ENCODE results near the gene EN2.

EN2 gene

GRCh38 chr7:155464948-155465739 is 7.2 kb downstream of the EN2 start:
- Histone ChIP-seq H3K4me3 (ENCODE audit: low read length in 2 of 2) (no peak overlapping the region), H3K9ac (ENCODE audit: low read depth in 1 of 2, low read length in 2 of 2) (no peak overlapping the region), H3K36me3 (ENCODE audit: control insufficient read depth in 2 of 2, insufficient read depth in 2 of 2, low read length in 2 of 2) (no peaks in the 10 kb centered on the region), H3K9me3 (ENCODE audit: control insufficient read depth in 2 of 2, low read length in 2 of 2) (no peaks in the 10 kb centered on the region), H3K27ac (ENCODE audit: low read depth in 2 of 2, low read length in 2 of 2) (no peak overlapping the region), H3K27me3 (ENCODE audit: control insufficient read depth in 2 of 2, insufficient read depth in 2 of 2, low read length in 2 of 2) (peaks cover 81 to 90% of the 10 kb centered on the region in 2 donors), H3K4me1 (ENCODE audit: control insufficient read depth in 2 of 2, insufficient read depth in 2 of 2, low read length in 2 of 2) (no peaks in the 10 kb centered on the region)

- no peak overlapping the region for H3K9ac ChIP-seq (ENCODE audit: low read depth in 1 of 2, low read length in 2 of 2)
- H3K4me3 ChIP-seq (ENCODE audit: low read length in 2 of 2): no peak overlapping the region
Observed at GRCh38 chr7:155465761-155466141, 7.8 kb downstream of the EN2 start.

GRCh38 chr7:155466142-155466813 is 8.3 kb downstream of the EN2 start:
- Histone ChIP-seq H3K4me3 (ENCODE audit: low read length in 2 of 2) (no peak overlapping the region), H3K9ac (ENCODE audit: low read depth in 1 of 2, low read length in 2 of 2) (no peak overlapping the region), H3K36me3 (ENCODE audit: control insufficient read depth in 2 of 2, insufficient read depth in 2 of 2, low read length in 2 of 2) (no peaks in the 10 kb centered on the region), H3K4me1 (ENCODE audit: control insufficient read depth in 2 of 2, insufficient read depth in 2 of 2, low read length in 2 of 2) (no peaks in the 10 kb centered on the region), H3K27me3 (ENCODE audit: control insufficient read depth in 2 of 2, insufficient read depth in 2 of 2, low read length in 2 of 2) (peaks cover 80 to 86% of the 10 kb centered on the region in 2 donors), H3K9me3 (ENCODE audit: control insufficient read depth in 2 of 2, low read length in 2 of 2) (no peaks in the 10 kb centered on the region), H3K27ac (ENCODE audit: low read depth in 2 of 2, low read length in 2 of 2) (no peak overlapping the region)

More at GRCh38 chr7:155465761-155466141, 7.8 kb downstream of the EN2 start:
- no peaks in the 10 kb centered on the region for H3K9me3 ChIP-seq (ENCODE audit: control insufficient read depth in 2 of 2, low read length in 2 of 2)
- H3K36me3 ChIP-seq (ENCODE audit: control insufficient read depth in 2 of 2, insufficient read depth in 2 of 2, low read length in 2 of 2): no peaks in the 10 kb centered on the region
- peaks cover 80 to 89% of the 10 kb centered on the region in 2 donors for H3K27me3 ChIP-seq (ENCODE audit: control insufficient read depth in 2 of 2, insufficient read depth in 2 of 2, low read length in 2 of 2)
- no peak overlapping the region for H3K27ac ChIP-seq (ENCODE audit: low read depth in 2 of 2, low read length in 2 of 2)
- no peaks in the 10 kb centered on the region for H3K4me1 ChIP-seq (ENCODE audit: control insufficient read depth in 2 of 2, insufficient read depth in 2 of 2, low read length in 2 of 2)

- no peaks in the 10 kb centered on the region for H3K36me3 ChIP-seq (ENCODE audit: control insufficient read depth in 2 of 2, insufficient read depth in 2 of 2, low read length in 2 of 2)
- peaks cover 79 to 81% of the 10 kb centered on the region in 2 donors for H3K27me3 ChIP-seq (ENCODE audit: control insufficient read depth in 2 of 2, insufficient read depth in 2 of 2, low read length in 2 of 2)
- no peaks in the 10 kb centered on the region for H3K4me1 ChIP-seq (ENCODE audit: control insufficient read depth in 2 of 2, insufficient read depth in 2 of 2, low read length in 2 of 2)
- no peak overlapping the region for H3K4me3 ChIP-seq (ENCODE audit: low read length in 2 of 2)
- no peak overlapping the region for H3K9ac ChIP-seq (ENCODE audit: low read depth in 1 of 2, low read length in 2 of 2)
- no peak overlapping the region for H3K27ac ChIP-seq (ENCODE audit: low read depth in 2 of 2, low read length in 2 of 2)
- no peaks in the 10 kb centered on the region for H3K9me3 ChIP-seq (ENCODE audit: control insufficient read depth in 2 of 2, low read length in 2 of 2)
Observed at GRCh38 chr7:155466814-155467733, 9.1 kb downstream of the EN2 start.

GRCh38 chr7:155467846-155468784 is 10.2 kb downstream of the EN2 start:
- Histone ChIP-seq H3K4me3 (ENCODE audit: low read length in 2 of 2) (no peak overlapping the region), H3K27me3 (ENCODE audit: control insufficient read depth in 2 of 2, insufficient read depth in 2 of 2, low read length in 2 of 2) (peaks cover 75 to 80% of the 10 kb centered on the region in 2 donors)

GRCh38 chr7:155468785-155469148 is 10.8 kb downstream of the EN2 start:
- Histone ChIP-seq H3K4me1 (ENCODE audit: control insufficient read depth in 2 of 2, insufficient read depth in 2 of 2, low read length in 2 of 2) (no peaks in the 10 kb centered on the region), H3K27ac (ENCODE audit: low read depth in 2 of 2, low read length in 2 of 2) (no peak overlapping the region), H3K9ac (ENCODE audit: low read depth in 1 of 2, low read length in 2 of 2) (no peak overlapping the region), H3K4me3 (ENCODE audit: low read length in 2 of 2) (no peak overlapping the region), H3K27me3 (ENCODE audit: control insufficient read depth in 2 of 2, insufficient read depth in 2 of 2, low read length in 2 of 2) (peaks cover 75 to 80% of the 10 kb centered on the region in 2 donors), H3K9me3 (ENCODE audit: control insufficient read depth in 2 of 2, low read length in 2 of 2) (no peaks in the 10 kb centered on the region), H3K36me3 (ENCODE audit: control insufficient read depth in 2 of 2, insufficient read depth in 2 of 2, low read length in 2 of 2) (no peaks in the 10 kb centered on the region)

More at GRCh38 chr7:155467846-155468784, 10.2 kb downstream of the EN2 start:
- H3K9ac ChIP-seq (ENCODE audit: low read depth in 1 of 2, low read length in 2 of 2): no peak overlapping the region
- H3K9me3 ChIP-seq (ENCODE audit: control insufficient read depth in 2 of 2, low read length in 2 of 2): no peaks in the 10 kb centered on the region
- no peaks in the 10 kb centered on the region for H3K36me3 ChIP-seq (ENCODE audit: control insufficient read depth in 2 of 2, insufficient read depth in 2 of 2, low read length in 2 of 2)
- no peak overlapping the region for H3K27ac ChIP-seq (ENCODE audit: low read depth in 2 of 2, low read length in 2 of 2)
- no peaks in the 10 kb centered on the region for H3K4me1 ChIP-seq (ENCODE audit: control insufficient read depth in 2 of 2, insufficient read depth in 2 of 2, low read length in 2 of 2)

GRCh38 chr7:155469311-155470185 is 11.6 kb downstream of the EN2 start:
- H3K9me3 ChIP-seq (ENCODE audit: control insufficient read depth in 2 of 2, low read length in 2 of 2): no peaks in the 10 kb centered on the region
- H3K9ac ChIP-seq (ENCODE audit: low read depth in 1 of 2, low read length in 2 of 2): no peak overlapping the region
- H3K27ac ChIP-seq (ENCODE audit: low read depth in 2 of 2, low read length in 2 of 2): no peak overlapping the region
- H3K4me3 ChIP-seq (ENCODE audit: low read length in 2 of 2): no peak overlapping the region
- H3K36me3 ChIP-seq (ENCODE audit: control insufficient read depth in 2 of 2, insufficient read depth in 2 of 2, low read length in 2 of 2): no peaks in the 10 kb centered on the region
- H3K27me3 ChIP-seq (ENCODE audit: control insufficient read depth in 2 of 2, insufficient read depth in 2 of 2, low read length in 2 of 2): peaks cover 78 to 82% of the 10 kb centered on the region in 2 donors
- H3K4me1 ChIP-seq (ENCODE audit: control insufficient read depth in 2 of 2, insufficient read depth in 2 of 2, low read length in 2 of 2): no peaks in the 10 kb centered on the region

- Histone ChIP-seq H3K27ac (ENCODE audit: low read depth in 2 of 2, low read length in 2 of 2) (no peak overlapping the region), H3K4me3 (ENCODE audit: low read length in 2 of 2) (no peak overlapping the region), H3K36me3 (ENCODE audit: control insufficient read depth in 2 of 2, insufficient read depth in 2 of 2, low read length in 2 of 2) (no peaks in the 10 kb centered on the region), H3K4me1 (ENCODE audit: control insufficient read depth in 2 of 2, insufficient read depth in 2 of 2, low read length in 2 of 2) (no peaks in the 10 kb centered on the region), H3K9me3 (ENCODE audit: control insufficient read depth in 2 of 2, low read length in 2 of 2) (no peaks in the 10 kb centered on the region), H3K9ac (ENCODE audit: low read depth in 1 of 2, low read length in 2 of 2) (no peak overlapping the region), H3K27me3 (ENCODE audit: control insufficient read depth in 2 of 2, insufficient read depth in 2 of 2, low read length in 2 of 2) (peaks cover 80% of the 10 kb centered on the region in 2 donors)
Observed at GRCh38 chr7:155470186-155470487, 12.2 kb downstream of the EN2 start.
